ENCODE results near the gene PLA2G4B. TPM values are rescaled to one million over a fixed set of nuclear protein-coding genes. Genes with fewer than 3 reads are reported as not detected.

The PLA2G4B gene
- total RNA-seq, 4 donors from 2014 or later, result 1.8 to 8.7 (median 4.5) TPM

GRCh38 chr15:41878355-41878699, 39.7 kb downstream of the PLA2G4B start:
- Histone ChIP-seq H3K27ac (no peak overlapping the region), H3K4me3 (no peak overlapping the region), H3K36me3 (no peaks in the 10 kb centered on the region), H3K9me3 (no peaks in the 10 kb centered on the region), H3K27me3 (peaks cover 0 to 28% of the 10 kb centered on the region in 2 donors), H3K4me1 (peaks cover 0 to 14% (median 6%) of the 10 kb centered on the region in 4 donors)
- TF ChIP-seq CTCF (IDR thresholded peaks at IDR 0.05) (no peak), EP300 (IDR thresholded peaks at IDR 0.05) (no peak), POLR2A (IDR thresholded peaks at IDR 0.05) (no peak)
- WGBS, 2 donors, result 87 to 89% methylated on average over 3 to 10 of the region's 10 CpGs
- no peak for DNase-seq (ENCODE audit: low spot score in 2 of 2)

- Histone ChIP-seq H3K27me3 (peaks cover 0 to 28% of the 10 kb centered on the region in 2 donors), H3K27ac (no peak overlapping the region), H3K4me3 (no peak overlapping the region), H3K36me3 (no peaks in the 10 kb centered on the region), H3K9me3 (no peaks in the 10 kb centered on the region), H3K4me1 (peaks cover 0 to 14% (median 6%) of the 10 kb centered on the region in 4 donors)
- WGBS, 2 donors, result 91 to 98% methylated on average over 8 to 10 of the region's 10 CpGs
- no peak for DNase-seq (ENCODE audit: low spot score in 2 of 2)
- TF ChIP-seq EP300 (IDR thresholded peaks at IDR 0.05), result no peak
- no peak for TF ChIP-seq CTCF (IDR thresholded peaks at IDR 0.05)
- TF ChIP-seq POLR2A (IDR thresholded peaks at IDR 0.05), result no peak
Observed at GRCh38 chr15:41879321-41879845, 40.7 kb downstream of the PLA2G4B start.

GRCh38 chr15:41880156-41880877, 41.7 kb downstream of the PLA2G4B start:
- TF ChIP-seq POLR2A (IDR thresholded peaks at IDR 0.05), result no peak
- TF ChIP-seq EP300 (IDR thresholded peaks at IDR 0.05), result no peak
- TF ChIP-seq CTCF (IDR thresholded peaks at IDR 0.05), result no peak
- Histone ChIP-seq H3K27ac (no peak overlapping the region), H3K9me3 (no peaks in the 10 kb centered on the region), H3K4me3 (no peak overlapping the region), H3K36me3 (no peaks in the 10 kb centered on the region), H3K4me1 (peaks cover 0 to 14% (median 6%) of the 10 kb centered on the region in 4 donors), H3K27me3 (peaks cover 0 to 28% of the 10 kb centered on the region in 2 donors)
- DNase-seq (ENCODE audit: low spot score in 2 of 2), result no peak
- 88 to 90% methylated on average over 10 of the region's 10 CpGs for WGBS, 2 donors

- no peak overlapping the region for H3K4me3 ChIP-seq
- H3K27me3 ChIP-seq, result peaks cover 0 to 28% of the 10 kb centered on the region in 2 donors
- TF ChIP-seq EP300 (IDR thresholded peaks at IDR 0.05) (no peak), CTCF (IDR thresholded peaks at IDR 0.05) (no peak)
- H3K27ac ChIP-seq, result no peak overlapping the region
- DNase-seq (ENCODE audit: low spot score in 2 of 2), result no peak
- peaks cover 0 to 6% (median 0%) of the 10 kb centered on the region in 3 donors for H3K36me3 ChIP-seq
- peaks cover 0 to 14% (median 6%) of the 10 kb centered on the region in 4 donors for H3K4me1 ChIP-seq
- 71 to 97% methylated on average over 4 to 8 of the region's 8 CpGs for WGBS, 2 donors
- H3K9me3 ChIP-seq, result no peaks in the 10 kb centered on the region
Observed at GRCh38 chr15:41881086-41881485, 42.4 kb downstream of the PLA2G4B start.

- peaks cover 0 to 28% of the 10 kb centered on the region in 2 donors for H3K27me3 ChIP-seq
- H3K4me1 ChIP-seq, result peaks cover 0 to 14% (median 6%) of the 10 kb centered on the region in 4 donors
- no peak for DNase-seq (ENCODE audit: low spot score in 2 of 2)
- TF ChIP-seq CTCF (IDR thresholded peaks at IDR 0.05) (no peak), EP300 (IDR thresholded peaks at IDR 0.05) (no peak)
- WGBS, 2 donors, result 34 to 40% methylated on average over 10 of the region's 10 CpGs
- peak overlapping the region in 2 of 4 donors; percentile 5 to 9 for H3K4me3 ChIP-seq
- peaks cover 0 to 9% (median 0%) of the 10 kb centered on the region in 3 donors for H3K36me3 ChIP-seq
- H3K27ac ChIP-seq, result peak overlapping the region in 2 of 4 donors; percentile 50 to 60
- no peaks in the 10 kb centered on the region for H3K9me3 ChIP-seq
Observed at GRCh38 chr15:41881550-41881919, 42.9 kb downstream of the PLA2G4B start.

Data from tibial nerve (tissue), 4 donors.